HG02588 (cell line): ENCODE results near the gene LRRC74B.

Experiments
- ATAC-seq: cut with Tn5 transposase; IDR thresholded peaks from one replicate; pipeline ENCODE4 v1.9.1; 2021; ENCODE audit warnings: mild to moderate bottlenecking, moderate library complexity; ENCODE audit not compliant: unreplicated experiment

The LRRC74B gene

DNA sequence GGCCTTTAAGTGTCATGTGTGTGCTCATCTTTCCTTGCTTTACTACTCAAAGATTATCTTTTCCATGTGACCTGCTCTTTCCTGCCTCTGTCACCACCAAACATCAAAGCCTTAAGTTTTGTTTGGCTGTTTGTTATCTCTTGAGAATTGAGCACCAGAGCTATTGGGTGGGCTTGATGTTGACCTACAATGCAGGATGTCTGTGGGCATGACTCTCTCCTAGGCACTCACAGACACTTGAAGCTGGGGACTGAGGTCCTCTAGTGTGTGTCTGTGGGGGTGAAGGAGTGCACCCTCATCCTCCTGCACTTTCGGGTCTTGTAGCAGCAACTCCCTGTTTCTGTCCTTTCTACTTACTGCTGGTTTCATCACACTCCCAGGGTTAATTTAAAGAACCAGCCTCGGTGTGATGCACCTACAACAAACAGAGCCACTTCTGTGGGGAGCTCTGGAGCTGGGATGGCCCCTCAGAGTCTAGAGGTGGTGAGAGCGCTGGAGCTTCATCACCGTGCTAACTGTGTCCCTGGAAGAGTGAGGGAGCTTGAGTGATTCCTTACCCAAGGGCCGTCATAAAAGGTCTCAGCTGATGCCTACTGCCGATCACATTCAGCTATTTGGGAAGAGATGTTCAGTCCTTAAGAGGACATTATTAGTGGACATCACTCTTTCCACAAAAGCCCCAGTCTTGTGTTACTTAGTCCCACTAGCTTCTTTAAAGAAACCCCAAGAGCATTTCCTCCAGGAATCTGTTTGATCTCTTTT lies 56.3 kb downstream of the LRRC74B start:
- ATAC-seq: no peak

DNA sequence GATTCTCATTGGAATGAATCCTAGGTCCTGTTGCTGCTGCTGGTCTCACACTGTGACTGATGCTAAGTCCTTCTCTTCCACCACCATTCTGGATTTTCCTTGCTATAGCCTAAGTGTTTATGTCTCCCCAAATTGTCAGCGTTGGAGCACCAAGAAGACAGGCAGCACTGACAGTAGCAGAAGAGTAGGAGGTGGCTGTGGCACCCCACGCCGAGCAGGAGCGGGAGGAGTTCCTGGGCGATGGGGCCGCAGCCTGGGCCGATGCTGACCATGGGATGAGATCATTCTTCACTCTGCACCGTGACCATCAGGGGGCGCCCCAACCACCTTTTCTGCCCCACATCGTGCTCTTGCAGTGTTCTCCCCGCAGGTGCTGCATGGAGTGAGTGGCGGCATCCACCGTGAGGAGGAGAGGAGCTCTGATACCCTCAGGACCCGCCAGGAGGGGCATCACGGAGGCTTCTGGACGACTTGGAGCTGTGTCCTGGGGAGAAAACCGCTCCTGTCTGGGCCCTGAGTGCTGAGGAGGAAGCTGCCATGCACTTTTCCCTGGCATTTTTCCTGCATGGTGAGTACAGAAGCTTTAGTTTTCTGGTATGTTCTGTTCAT lies 57.0 kb downstream of the LRRC74B start:
- ATAC-seq: no peak

DNA sequence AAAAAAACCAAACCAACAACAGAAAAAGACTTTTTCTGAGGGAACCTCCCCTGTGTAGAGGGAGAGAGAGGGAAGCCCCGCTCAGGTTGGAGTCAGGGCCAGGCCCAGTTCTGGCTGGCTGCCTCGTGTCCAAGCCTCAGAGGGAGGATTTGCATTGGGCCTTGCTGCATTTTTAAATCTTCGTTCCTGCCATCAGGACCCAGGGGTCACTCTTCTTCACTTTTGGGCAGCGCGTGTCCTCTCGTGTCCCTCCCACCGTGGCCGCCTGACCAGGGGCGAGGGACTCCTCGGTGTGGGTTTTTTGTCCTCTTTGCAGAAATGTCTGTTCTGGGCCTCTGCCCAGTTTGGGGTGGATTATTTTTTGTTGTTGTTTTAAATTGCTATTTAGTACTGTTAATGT lies 57.9 kb downstream of the LRRC74B start:
- no peak for ATAC-seq

DNA sequence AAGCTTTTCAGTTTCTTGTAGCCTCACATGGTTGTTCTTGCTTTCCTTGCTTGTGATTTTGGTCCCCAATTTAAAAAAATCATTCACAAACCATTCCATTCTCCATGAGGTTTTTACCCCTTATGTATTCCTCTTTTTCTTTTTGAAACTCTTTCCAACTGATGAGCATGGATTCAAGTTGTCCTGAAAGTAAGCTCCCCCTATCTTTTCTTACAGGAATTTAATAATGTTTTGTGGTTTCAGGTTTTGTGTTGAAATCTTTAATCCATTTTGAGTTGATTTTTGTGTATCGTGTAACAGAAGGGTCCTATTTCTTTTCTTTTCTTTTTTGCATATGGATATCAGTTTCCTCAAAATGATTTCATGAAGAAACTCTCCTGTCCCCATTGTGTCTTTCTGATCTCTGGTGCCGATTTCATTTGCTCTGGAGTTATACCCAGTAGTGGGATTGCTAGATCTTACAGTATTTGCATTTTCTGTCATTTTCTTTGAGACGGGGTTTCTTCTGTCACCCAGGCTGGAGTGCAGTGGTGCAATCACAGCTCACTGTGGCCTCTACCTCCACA lies 58.5 kb downstream of the LRRC74B start:
- no peak for ATAC-seq

DNA sequence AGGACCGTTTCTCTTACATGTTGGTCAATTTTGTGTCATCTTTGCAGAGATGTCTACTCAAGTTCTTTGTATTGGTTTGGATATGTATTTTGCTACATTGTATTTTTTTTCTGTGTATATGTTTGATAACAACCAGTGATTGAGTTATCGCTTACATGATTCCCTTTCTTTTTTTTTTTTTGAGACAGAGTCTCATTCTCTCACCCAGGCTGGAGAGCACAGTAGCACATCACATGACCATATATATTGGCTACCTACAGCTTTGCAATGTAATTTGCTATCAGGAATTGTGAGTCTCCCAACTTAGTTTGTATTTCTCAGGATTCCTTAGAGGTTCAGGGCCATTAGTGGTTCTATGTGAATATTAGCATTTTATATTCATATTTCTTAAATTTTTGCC lies 59.5 kb downstream of the LRRC74B start:
- ATAC-seq: no peak

DNA sequence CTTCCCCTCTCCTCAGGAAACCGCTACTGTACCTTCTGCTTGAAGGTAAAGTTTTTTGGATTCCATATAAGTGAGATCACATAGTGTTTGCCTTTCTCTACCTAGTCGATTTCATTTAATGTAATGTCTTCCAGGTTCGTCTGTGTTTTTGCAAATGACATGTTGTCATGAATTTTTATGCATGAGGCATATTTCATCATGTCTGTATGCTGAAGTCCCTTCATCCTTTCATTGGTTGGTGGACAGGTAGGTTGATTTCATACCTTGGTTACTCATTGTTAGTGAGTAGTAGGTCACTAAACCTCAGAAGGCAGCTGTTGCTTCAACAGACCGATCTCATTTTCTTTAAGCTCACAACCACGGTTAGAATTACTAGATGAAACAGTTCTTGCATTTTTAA lies 60.3 kb downstream of the LRRC74B start:
- ATAC-seq: no peak

DNA sequence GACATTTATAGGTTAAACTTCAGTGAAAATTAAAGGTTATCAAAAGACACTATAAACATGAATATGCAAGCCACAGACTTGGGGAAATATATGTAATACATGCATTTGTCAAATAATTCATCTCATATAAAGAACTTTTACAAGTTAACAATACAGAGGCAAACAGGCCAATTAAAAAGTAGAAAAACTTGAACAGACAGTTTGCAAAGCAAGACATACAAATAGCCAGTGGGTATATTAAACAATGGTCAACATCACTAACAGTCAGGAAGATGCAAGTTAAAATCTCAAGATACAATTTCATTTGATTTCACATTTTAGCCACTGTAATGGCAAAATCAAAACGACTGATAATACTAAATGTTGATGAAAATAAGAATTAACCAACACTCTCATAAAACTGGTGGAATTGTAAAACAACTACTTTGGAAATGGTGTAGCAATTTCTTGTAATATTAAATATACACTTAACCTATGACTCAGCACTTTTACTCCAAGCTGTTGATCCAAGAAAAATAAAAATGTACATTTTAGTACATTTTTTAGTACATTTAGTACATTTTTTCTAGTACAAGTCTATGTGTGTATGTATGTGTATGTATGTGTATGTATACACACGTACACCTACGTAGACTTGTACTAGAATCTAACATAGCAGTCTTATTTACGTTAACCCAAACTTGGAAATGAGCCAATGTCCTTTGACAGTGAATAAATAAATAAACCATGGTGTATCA lies 62.8 kb downstream of the LRRC74B start:
- no peak for ATAC-seq
